HG03558 (cell line): ENCODE results near the gene SPEF2.

Experiments
- ATAC-seq: cut with Tn5 transposase; IDR thresholded peaks from one replicate; pipeline ENCODE4 v1.9.1; 2021; ENCODE audit warnings: moderate number of reproducible peaks; ENCODE audit not compliant: unreplicated experiment; ENCODE audit errors: extremely low read depth

SPEF2 gene, protein sequence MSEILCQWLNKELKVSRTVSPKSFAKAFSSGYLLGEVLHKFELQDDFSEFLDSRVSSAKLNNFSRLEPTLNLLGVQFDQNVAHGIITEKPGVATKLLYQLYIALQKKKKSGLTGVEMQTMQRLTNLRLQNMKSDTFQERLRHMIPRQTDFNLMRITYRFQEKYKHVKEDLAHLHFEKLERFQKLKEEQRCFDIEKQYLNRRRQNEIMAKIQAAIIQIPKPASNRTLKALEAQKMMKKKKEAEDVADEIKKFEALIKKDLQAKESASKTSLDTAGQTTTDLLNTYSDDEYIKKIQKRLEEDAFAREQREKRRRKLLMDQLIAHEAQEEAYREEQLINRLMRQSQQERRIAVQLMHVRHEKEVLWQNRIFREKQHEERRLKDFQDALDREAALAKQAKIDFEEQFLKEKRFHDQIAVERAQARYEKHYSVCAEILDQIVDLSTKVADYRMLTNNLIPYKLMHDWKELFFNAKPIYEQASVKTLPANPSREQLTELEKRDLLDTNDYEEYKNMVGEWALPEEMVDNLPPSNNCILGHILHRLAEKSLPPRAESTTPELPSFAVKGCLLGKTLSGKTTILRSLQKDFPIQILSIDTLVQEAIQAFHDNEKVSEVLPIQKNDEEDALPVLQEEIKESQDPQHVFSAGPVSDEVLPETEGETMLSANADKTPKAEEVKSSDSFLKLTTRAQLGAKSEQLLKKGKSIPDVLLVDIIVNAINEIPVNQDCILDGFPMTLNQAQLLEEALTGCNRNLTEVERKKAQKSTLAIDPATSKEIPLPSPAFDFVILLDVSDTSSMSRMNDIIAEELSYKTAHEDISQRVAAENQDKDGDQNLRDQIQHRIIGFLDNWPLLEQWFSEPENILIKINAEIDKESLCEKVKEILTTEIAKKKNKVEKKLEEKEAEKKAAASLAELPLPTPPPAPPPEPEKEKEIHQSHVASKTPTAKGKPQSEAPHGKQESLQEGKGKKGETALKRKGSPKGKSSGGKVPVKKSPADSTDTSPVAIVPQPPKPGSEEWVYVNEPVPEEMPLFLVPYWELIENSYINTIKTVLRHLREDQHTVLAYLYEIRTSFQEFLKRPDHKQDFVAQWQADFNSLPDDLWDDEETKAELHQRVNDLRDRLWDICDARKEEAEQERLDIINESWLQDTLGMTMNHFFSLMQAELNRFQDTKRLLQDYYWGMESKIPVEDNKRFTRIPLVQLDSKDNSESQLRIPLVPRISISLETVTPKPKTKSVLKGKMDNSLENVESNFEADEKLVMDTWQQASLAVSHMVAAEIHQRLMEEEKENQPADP (N-terminal part only)

DNA sequence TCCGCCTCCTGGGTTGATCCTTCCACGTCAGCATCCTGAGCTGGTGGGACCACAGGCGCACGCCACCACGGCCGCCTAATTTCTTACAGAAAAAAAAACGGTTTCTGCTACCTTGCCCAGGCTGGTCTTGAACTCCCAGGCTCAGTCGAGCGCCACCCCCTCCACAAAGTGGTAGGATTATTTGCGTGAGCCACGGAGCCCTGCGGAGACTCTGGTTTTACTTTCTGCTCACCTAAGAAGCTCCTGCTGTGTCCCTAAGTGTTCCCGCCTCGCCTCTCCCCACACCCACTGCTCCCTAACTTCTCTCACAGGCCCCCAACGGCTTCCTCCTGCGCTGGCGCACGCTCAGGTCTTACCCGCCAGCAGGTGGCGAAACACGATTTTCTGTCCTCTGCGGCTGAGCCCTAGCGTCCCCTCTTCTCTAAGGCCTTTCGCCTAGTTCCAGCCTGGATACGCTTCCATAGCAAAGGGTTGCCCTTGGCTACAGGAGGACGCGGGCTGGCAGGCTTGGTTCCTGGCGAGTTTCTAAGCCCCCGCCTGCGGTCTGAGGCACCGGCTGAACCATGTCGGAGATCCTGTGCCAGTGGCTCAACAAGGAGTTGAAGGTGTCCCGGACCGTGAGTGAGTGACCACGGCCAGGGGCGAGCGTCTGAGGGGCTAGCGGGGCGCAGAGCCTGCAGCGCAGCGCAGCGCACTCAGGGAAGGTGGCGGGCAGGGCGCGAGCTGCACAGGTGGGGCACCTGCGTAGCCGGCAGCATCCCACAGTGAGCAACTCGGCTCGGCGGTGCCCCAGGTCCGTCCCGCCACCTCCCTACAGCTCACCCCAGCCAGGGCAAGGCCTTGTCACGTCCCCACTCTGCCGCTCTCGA lies at the start of gene SPEF2:
Gene SPEF2, plus strand, starts transcription at position 429 of the 869 bp plus-strand sequence. Its CDS starts 135 bp downstream, at position 564.
- no peak for ATAC-seq

DNA sequence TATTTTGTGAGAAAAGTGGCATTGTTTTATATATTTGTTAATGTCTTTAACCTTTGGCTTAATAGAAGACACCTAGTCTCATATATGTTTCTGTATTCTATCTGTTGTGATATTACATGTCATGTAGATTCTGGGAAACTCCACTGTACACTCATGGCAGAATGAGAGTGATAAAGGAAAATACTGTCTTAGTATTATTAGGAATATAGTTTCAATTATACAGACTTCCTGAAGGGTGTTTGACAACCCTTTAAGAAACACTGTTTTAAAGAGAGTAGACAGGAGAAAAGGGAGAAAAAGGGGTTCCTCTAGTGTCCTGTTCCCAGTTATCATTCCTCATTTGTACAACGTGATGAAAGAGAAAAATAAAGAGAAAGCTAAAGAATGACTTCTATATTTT lies 42.1 kb upstream of the SPEF2 start:
- ATAC-seq = no peak

DNA sequence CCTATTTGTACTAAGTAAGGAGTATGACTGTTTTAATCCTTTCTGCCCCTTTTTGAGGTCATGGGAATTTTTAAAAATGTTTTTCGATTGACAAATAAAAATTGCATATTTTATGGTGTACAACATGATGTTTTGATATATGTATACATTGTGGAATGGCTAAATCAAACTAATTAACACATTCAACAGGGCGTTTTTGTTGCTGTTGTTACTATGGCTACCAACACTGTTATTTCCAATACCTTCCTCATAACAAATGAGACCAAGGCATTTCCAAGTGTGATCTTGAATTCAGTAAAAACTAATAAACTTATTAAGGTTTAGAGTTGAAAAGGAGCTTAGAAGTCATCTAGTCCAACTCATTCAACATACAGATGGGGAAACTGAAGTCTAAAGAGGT lies 30.2 kb upstream of the SPEF2 start:
- ATAC-seq = no peak

DNA sequence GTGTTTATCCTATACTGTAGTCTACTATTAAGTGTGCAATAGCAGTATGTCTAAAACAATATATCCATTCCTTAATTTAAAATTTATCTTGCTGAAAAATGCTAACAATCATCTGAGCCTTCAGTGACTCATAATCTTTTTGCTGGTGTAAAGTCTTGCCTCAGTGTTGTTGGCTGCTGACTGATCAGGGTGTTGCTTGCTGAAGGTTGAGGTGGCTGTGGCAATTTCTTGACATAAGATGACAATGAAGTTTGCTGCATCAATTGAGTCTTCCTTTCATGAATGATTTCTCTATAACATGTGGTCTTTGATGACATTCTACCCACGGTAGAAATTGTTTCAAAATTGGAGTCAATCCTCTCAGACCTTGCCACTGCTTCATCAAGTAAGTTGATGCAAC lies 24.3 kb upstream of the SPEF2 start:
- ATAC-seq = no peak

DNA sequence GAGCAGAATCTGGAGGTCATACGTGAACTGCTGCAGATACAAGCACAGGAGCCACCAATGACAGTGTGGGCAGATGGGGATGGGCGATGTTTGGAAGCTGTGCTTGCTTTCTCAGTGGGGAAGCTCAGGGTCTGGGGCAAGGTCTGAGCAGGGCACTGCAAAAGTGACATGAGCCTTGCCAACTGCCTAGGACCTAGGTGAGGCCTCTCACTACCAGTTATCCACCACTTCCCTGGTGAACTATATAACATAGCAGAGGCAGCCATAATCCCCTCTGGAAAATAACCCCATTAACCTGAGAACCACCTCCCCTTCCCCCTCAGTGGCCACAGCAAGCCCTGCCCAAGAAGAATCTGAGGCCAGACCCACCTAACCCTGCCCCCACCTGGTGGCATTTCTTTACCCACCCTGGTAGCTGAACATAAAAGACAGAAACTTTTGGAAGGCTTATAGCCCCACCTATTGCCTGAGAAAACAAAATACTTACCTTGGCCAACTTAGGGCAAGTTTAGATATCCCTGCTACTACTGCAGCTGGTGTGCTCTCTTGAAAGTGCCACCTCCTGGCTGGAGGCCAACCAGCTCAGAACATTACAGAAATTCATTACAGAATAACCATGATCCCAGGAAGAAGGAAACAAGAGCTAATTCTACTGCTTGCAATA lies 18.8 kb upstream of the SPEF2 start:
- ATAC-seq = no peak

DNA sequence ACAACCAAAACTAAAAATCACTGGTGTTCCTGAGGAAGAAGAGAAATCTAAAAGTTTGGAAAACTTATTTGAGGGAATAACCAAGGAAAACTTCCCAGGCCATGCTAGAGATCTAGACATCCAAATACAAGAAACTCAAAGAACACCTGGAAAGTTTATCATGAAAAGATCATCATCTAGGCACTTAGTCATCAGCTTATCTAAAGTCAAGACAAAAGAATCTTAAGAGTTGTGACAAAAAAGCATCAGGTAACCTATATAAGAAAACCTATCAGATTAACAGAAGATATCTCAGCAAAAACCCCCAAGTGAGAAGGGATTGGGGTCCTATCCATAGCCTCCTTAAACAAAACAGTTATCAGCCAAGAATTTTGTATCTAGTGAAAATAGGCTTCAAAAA lies 17.1 kb upstream of the SPEF2 start:
- ATAC-seq = no peak

DNA sequence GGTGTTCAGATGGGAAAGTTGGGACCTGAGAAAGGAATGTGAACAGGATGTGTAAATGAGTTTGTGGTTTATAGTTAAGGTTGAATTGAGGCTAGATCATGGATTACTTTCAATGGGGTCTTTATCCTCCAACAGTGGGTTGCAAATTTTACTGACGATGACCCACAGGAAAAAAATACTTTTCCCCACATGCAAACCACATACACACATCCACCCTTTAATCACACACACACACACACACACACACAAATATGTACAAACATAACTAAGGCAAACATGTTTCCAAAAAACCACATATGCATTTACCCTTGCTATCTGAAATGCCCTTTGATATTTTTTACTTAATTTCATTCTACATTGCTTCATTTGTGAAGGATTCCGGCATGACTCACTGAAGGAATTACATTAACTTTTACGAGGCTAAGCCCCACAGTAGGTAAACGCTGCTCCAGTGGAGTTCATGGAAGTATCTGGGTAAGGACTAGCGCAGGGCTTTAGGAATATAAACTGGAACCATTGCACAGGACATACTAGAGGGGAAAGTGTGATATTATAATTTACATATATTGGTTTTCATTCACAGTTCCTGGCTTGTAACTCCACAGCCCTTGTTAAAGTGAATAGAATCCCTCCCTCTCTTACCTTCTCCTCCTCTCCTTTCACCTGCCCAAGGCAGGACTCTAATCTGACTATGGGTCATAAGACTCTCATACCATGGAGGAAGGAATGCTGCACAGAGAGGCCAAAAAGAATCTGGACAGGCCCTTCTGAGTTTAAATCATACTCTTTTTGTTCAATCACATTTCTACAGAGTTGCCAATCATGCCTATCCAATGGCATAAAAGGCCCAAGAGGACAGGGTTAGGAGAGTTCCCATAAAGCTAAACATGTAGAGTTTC lies 8.5 kb upstream of the SPEF2 start:
- no peak for ATAC-seq

DNA sequence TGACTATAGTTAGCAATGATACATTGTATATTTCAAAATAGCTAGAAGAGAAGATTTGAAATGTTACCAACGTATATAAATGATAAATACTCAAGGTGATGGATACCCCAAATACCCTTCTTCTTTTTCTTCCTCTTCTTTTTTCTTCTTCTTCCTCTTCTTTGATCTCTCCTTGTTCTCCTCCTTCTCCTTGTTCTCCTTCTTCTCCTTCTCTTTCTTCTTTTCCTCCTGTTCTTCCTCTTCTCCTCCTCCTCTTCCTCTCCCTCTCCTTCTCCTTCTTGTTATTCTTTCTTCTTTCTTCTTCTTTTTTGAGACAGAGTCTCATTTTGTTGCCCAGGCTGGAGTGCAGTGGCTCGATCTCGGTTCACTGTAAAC lies 616 bp upstream of the SPEF2 start:
- no peak for ATAC-seq

DNA sequence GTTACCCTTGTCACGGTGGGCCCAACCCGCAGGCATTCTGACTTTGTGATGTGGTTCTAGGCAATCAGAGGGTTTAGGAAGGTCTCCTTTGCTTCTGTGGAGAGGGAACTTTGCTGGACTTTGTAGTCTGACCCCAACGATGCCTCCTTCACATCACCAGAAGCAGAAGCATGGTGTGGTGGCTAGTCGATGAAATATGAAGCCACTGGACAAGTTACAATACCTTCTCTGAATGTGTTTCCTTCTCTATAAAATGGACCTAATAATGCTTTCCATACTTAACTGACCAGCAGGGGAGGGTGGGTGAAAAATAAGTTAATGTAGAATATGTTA lies 607 bp downstream of the SPEF2 start:
- ATAC-seq = no peak

DNA sequence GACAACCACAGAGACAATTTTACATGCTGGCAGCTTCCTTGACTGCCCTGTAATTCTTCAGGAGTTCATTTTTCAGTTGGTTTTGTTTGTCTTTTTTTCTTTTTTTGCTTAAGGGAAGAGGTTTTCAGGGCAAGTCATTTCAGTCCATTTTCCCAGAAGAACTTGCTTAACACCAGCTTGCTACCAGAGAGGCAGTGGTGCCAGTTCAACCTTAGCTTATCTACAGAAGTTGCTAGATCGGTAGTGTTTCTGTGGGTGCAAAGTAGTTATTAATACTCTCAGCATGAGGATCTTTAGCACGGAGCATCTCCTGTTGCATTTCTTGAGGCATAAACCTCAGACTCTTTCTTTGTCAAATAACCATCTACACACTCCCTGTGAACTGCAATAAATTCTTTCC lies 1.1 kb downstream of the SPEF2 start:
- no peak for ATAC-seq

DNA sequence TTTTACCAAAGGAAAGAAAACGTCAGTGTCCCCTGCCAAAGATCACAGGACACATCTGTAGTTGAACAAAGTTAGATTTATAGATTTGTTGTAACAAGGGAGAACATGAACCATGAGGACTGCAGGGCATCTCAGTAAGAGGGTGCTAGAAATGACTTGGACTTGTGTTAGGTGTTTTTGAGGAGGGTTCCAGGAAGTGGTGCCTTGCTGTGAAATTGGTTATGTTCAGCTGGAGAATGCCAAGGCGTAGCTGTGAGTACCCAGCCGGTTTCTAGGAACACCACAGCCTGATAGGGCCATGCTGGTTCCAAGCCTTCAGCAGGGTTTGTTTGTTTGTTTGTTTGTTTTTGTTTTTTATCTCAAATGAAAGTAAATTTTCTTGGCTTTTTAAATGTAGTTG lies 5.3 kb downstream of the SPEF2 start:
- no peak for ATAC-seq

DNA sequence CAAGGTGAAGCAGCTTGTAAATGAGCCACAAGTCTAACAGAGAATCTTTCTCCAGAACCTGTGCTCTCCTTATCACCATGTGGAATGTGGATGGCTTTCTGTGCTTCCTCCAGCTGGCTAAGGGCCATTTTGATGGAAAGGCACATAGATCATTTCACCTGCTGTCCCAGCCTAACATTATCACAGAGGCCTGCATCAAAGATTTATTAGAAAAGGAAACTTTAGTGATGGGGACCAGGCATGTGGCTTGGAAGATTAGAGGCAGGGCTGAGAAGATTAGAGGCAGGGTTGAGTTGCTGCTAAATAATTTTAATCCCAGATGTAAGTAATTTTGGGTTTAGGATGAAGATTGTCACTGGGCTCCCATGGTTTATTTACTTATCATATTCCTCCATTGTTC lies 6.3 kb downstream of the SPEF2 start:
- no peak for ATAC-seq

DNA sequence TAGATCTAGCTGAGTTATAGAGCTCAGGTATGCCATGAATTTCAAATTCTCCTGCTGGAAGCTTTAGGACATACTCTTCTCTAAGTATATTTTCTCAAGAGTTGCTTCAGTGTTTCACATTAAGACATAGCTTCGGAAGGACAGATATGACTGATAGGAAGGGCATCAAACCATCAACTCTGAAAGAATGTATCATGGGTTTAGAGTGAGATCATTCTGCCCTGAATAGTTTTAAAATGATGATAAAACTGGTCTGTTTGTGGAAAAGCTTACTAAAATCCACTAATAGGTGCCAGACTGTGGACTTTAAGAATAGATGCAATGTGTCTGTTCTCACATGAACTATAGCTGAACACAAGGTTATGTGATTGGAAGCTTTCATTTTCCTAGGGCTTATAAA lies 8.4 kb downstream of the SPEF2 start:
- ATAC-seq = no peak

DNA sequence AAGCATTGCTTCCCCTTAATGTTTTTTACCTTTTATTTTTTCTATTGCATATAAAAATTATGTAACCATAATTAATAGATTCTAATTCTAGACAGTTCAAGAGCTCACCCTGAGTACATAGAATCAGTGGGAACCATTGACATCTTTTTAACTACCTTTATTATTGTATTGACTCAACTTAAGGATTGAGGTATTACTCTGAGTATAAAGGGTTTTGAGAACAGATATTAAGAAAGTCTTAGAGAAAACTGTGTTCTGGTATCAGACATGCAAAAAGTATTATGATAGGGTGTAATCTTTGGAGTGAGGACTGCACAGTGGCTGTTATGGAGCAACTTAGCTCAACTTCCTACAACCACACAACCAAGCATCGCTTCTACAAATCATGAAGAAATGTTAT lies 8.9 kb downstream of the SPEF2 start:
- ATAC-seq = no peak

DNA sequence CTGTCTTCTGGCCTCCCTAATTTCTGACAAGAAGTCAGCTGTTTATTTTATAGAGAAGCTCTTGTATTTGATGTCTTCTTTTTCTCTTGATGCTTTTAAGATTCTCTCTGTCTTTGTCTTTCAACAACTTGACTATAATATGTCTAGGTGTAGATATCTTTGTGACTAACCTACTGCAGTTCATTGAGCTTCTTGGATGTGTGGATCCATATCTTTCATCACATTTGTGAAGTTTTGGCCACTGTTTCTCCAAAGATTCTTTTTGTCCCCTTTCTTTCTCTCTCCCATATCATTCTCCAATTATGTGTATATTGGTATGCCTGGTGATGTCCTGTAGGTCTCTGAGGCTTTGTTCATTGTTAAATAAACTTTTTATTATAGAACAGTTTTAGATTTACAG lies 16.7 kb downstream of the SPEF2 start:
- no peak for ATAC-seq

DNA sequence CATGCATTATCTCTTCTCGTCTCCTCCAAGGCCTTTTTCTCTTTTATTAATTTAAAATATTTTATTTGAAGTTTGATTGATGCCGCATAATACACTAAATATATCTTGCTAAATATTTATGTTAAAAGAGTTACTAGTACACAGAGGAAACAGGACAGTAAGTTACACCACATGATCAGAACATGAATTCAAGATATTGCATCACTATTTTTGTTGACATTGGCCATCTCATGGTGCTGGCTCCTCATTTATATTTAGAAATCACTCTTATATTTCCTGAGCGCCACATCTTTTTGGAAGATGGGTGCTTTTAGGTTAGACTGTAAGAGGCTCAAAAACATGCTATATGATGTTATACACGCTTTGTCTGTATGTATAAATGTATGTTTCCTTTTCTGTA lies 23.0 kb downstream of the SPEF2 start:
- ATAC-seq = no peak

DNA sequence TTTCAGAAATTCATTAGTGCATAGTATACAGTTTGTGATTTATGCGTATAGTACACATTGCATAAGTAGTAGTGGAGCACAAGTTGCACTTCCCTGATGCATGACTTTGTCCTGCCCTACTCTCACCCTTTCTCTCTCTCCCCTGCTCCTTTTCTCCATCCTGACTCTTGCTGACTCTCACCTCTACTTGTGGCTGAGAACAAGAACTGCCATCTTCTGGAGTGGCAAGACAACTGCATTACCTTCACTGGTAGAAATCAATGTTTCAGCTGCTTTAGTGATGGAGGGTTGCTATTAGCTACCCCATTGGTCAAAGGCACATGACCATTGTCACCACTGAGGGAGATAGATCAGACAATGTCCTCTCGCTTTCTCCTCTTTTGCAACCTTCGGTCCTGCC lies 26.9 kb downstream of the SPEF2 start:
- ATAC-seq = no peak

DNA sequence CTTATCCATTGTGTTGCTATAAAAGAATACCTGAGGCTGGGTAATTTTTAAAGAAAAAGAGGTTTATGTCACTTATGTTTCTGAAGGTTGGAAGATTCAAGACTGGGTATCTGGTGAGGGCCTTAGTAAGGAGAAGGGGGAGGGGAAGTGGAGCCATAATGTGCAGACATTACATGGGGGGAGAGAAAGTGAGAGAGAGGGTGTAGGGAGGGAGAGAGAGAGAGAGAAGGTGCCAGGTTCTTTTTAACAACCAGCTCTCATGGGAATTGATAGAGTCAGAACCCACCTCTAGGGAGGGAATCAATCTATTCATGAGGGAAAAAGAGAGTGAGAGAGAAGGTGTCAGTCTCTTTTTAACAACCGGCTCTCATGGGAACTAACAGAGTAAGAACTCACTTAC lies 29.5 kb downstream of the SPEF2 start:
- ATAC-seq = no peak
